WTC11 (cell line): ENCODE measurements around the gene KRTAP2-1. TPM values are rescaled to one million over a fixed set of nuclear protein-coding genes. Genes with fewer than 3 reads are reported as not detected.

Source experiments
- ATAC-seq: fragments of 200-7000 bp; cut with Tn5 transposase; 2 replicates; pipeline ENCODE4 v1.10.0; 2021; ENCODE audit warnings: mild to moderate bottlenecking, moderate library complexity
- CTCF ChIA-PET: fragments of 300-600 bp; sonication (Branson Sonifier 250); formaldehyde crosslinking; loops from one replicate; lab custom pipeline; 2021; ENCODE audit warnings: antibody characterized with exemption; lab: Charles Lee
- POLR2A ChIA-PET: fragments of 350-600 bp; sonication (Branson Sonifier 250); formaldehyde crosslinking; loops from one replicate; lab custom pipeline; 2021; ENCODE audit warnings: antibody characterized with exemption; lab: Charles Lee
- DNase-seq: peaks from one replicate; pipeline ENCODE4 v3.0.0; 2021; ENCODE audit warnings: low spot score
- H3K27ac Mint-ChIP-seq: 2 replicates; pipeline ENCODE4 v1.8.0; 2021; ENCODE audit warnings: mixed read lengths
- H3K27me3 Mint-ChIP-seq: 2 replicates; pipeline ENCODE4 v1.8.0; 2021; ENCODE audit warnings: low read depth, mild to moderate bottlenecking, moderate library complexity, mixed read lengths
- H3K36me3 Mint-ChIP-seq: 2 replicates; pipeline ENCODE4 v1.8.0; 2021; ENCODE audit warnings: mixed read lengths
- H3K4me1 Mint-ChIP-seq: 2 replicates; pipeline ENCODE4 v1.8.0; 2022; ENCODE audit warnings: mixed read lengths
- H3K4me3 Mint-ChIP-seq: 2 replicates; pipeline ENCODE4 v1.8.0; 2021; ENCODE audit warnings: mild to moderate bottlenecking, moderate library complexity, mixed read lengths
- H3K9me3 Mint-ChIP-seq: 2 replicates; pipeline ENCODE4 v1.8.0; 2021; ENCODE audit warnings: mixed read lengths
- E2F4 ChIP-seq: sonication (generic); formaldehyde crosslinking; IDR thresholded peaks from 2 replicates; pipeline ENCODE4 v1.8.1; 2022; ENCODE audit warnings: low read depth, mild to moderate bottlenecking, moderate library complexity, missing genetic modification reagents, borderline replicate concordance
- E2F5 ChIP-seq: sonication (generic); formaldehyde crosslinking; IDR thresholded peaks from 2 replicates; pipeline ENCODE4 v1.8.1; 2022; ENCODE audit warnings: mild to moderate bottlenecking, moderate library complexity, missing genetic modification reagents
- KAT7 ChIP-seq: sonication (generic); formaldehyde crosslinking; IDR thresholded peaks from 2 replicates; pipeline ENCODE4 v1.8.1; 2023; ENCODE audit warnings: missing genetic modification reagents, mild to moderate bottlenecking, borderline replicate concordance
- MAX ChIP-seq: sonication (generic); formaldehyde crosslinking; IDR thresholded peaks from 2 replicates; pipeline ENCODE4 v1.8.0; 2022; ENCODE audit warnings: mild to moderate bottlenecking, missing genetic modification reagents
- MYBL2 ChIP-seq: sonication (generic); formaldehyde crosslinking; IDR thresholded peaks from 2 replicates; pipeline ENCODE4 v1.8.1; 2023; ENCODE audit warnings: mild to moderate bottlenecking, moderate library complexity, missing genetic modification reagents
- NR3C1 ChIP-seq: sonication (generic); formaldehyde crosslinking; conservative IDR thresholded peaks from 2 replicates; pipeline ENCODE4 v1.8.1; 2023; ENCODE audit warnings: low read depth, mild to moderate bottlenecking, missing genetic modification reagents
- RORB ChIP-seq: fragments of 250-450 bp; sonication (Bioruptor Pico); IDR thresholded peaks from 2 replicates; pipeline ENCODE4 v1.9.0; 2021; ENCODE audit warnings: mild to moderate bottlenecking
- SMAD3 ChIP-seq: sonication (generic); formaldehyde crosslinking; IDR thresholded peaks from 2 replicates; pipeline ENCODE4 v1.8.0; 2022; ENCODE audit warnings: missing genetic modification reagents, mild to moderate bottlenecking, borderline replicate concordance
- TEAD4 ChIP-seq: sonication (generic); formaldehyde crosslinking; IDR thresholded peaks from 2 replicates; pipeline ENCODE4 v1.8.0; 2022; ENCODE audit warnings: mild to moderate bottlenecking, missing genetic modification reagents
- TP53 ChIP-seq: sonication (generic); formaldehyde crosslinking; IDR thresholded peaks from 2 replicates; pipeline ENCODE4 v1.8.1; 2023; ENCODE audit warnings: mild to moderate bottlenecking, missing genetic modification reagents
- ZBTB21 ChIP-seq: sonication (generic); formaldehyde crosslinking; IDR thresholded peaks from 2 replicates; pipeline ENCODE4 v1.8.1; 2023; ENCODE audit warnings: mild to moderate bottlenecking, missing genetic modification reagents, borderline replicate concordance
- ZBTB43 ChIP-seq: sonication (generic); formaldehyde crosslinking; IDR thresholded peaks from 2 replicates; pipeline ENCODE4 v1.8.1; 2023; ENCODE audit warnings: mild to moderate bottlenecking, missing genetic modification reagents
- ZNF138 ChIP-seq: sonication (generic); formaldehyde crosslinking; conservative IDR thresholded peaks from 2 replicates; pipeline ENCODE4 v1.8.1; 2022; ENCODE audit warnings: mild to moderate bottlenecking, moderate library complexity, missing genetic modification reagents
- ZNF219 ChIP-seq: sonication (generic); formaldehyde crosslinking; IDR thresholded peaks from 2 replicates; pipeline ENCODE4 v1.8.0; 2023; ENCODE audit warnings: missing genetic modification reagents, mild to moderate bottlenecking, borderline replicate concordance
- ZNF671 ChIP-seq: fragments of 250-450 bp; sonication (Bioruptor Pico); IDR thresholded peaks from 2 replicates; pipeline ENCODE4 v1.8.0; 2021; ENCODE audit warnings: mild to moderate bottlenecking
- total RNA-seq: library from RNA; stranded (reverse); gene quantifications from 3 replicates; pipeline ENCODE4 v1.2.3, GENCODE V29; 2021
- TF ChIP-seq, protein P1 (sequence below): sonication (generic); formaldehyde crosslinking; IDR thresholded peaks from 2 replicates; pipeline ENCODE4 v1.8.0; 2023; ENCODE audit warnings: mild to moderate bottlenecking, missing genetic modification reagents
- TF ChIP-seq, protein P2 (sequence below): sonication (generic); formaldehyde crosslinking; IDR thresholded peaks from 2 replicates; pipeline ENCODE4 v1.8.0; 2023; ENCODE audit warnings: missing genetic modification reagents
- TF ChIP-seq, protein P3 (sequence below): sonication (generic); formaldehyde crosslinking; IDR thresholded peaks from 2 replicates; pipeline ENCODE4 v1.8.1; 2023; ENCODE audit warnings: mild to moderate bottlenecking, moderate library complexity, missing genetic modification reagents
- TF ChIP-seq, protein P4 (sequence below): fragments of 250-450 bp; sonication (Bioruptor Pico); IDR thresholded peaks from 2 replicates; pipeline ENCODE4 v1.8.0; 2021; ENCODE audit warnings: mild to moderate bottlenecking

KRTAP2-1 gene
- total RNA-seq, 1 experiment from 2014 or later: not detected

DNA sequence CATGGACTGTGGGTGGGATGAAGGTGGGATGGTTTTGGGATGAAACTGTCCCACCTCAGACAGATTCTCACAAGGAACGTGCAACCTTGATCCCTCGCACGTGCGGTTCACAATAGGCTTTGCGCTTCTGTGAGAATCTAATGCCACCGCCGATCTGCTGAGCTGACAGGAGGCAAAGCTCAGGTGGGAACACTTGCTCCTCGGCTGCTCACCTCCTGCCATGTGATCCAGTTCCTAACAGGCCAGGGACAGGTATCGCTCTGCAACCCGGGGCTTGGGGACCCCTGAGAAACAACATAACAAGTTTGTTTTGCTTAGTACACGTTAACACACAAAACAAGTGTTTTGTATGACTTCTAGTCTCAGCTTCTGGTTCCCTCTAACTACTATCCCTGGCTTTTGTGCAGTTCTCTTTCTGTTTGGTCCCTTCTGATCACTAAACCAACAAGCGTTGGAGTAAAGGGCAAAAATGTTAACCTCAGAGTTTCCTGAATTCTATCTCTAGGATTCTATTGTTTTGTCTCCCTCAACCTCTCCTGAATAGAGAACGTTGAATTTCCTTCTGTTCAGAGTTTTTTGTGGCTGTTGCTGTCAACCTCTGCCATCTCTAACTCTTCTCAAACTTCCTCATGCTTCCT lies 30.4 kb downstream of the KRTAP2-1 start (continued):
- TF ChIP-seq, protein P1, sequence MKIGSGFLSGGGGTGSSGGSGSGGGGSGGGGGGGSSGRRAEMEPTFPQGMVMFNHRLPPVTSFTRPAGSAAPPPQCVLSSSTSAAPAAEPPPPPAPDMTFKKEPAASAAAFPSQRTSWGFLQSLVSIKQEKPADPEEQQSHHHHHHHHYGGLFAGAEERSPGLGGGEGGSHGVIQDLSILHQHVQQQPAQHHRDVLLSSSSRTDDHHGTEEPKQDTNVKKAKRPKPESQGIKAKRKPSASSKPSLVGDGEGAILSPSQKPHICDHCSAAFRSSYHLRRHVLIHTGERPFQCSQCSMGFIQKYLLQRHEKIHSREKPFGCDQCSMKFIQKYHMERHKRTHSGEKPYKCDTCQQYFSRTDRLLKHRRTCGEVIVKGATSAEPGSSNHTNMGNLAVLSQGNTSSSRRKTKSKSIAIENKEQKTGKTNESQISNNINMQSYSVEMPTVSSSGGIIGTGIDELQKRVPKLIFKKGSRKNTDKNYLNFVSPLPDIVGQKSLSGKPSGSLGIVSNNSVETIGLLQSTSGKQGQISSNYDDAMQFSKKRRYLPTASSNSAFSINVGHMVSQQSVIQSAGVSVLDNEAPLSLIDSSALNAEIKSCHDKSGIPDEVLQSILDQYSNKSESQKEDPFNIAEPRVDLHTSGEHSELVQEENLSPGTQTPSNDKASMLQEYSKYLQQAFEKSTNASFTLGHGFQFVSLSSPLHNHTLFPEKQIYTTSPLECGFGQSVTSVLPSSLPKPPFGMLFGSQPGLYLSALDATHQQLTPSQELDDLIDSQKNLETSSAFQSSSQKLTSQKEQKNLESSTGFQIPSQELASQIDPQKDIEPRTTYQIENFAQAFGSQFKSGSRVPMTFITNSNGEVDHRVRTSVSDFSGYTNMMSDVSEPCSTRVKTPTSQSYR: no peak
- TF ChIP-seq ZBTB43 (CRISPR knock-in tag): no peak

GRCh38 chr17:41015454-41015853 lies 31.7 kb downstream of the KRTAP2-1 start:
- Mint-ChIP-seq H3K27ac (no peak overlapping the region), H3K36me3 (no peaks in the 10 kb centered on the region), H3K4me1 (no peaks in the 10 kb centered on the region), H3K9me3 (no peaks in the 10 kb centered on the region), H3K4me3 (no peak overlapping the region), H3K27me3 (no peaks in the 10 kb centered on the region)
- ATAC-seq: no peak
- no peak for DNase-seq
- ChIA-PET POLR2A (no interaction called here), CTCF (no interaction called here)
- TF ChIP-seq ZNF671 (CRISPR knock-in tag): no peak
- no peak for TF ChIP-seq ZNF219 (CRISPR knock-in tag)
- TF ChIP-seq TEAD4: no peak
- TF ChIP-seq ZBTB21 (CRISPR knock-in tag): no peak
- no peak for TF ChIP-seq SMAD3 (CRISPR knock-in tag)
- TF ChIP-seq KAT7 (CRISPR knock-in tag): no peak
- TF ChIP-seq RORB (CRISPR knock-in tag): no peak
- TF ChIP-seq, protein P2, sequence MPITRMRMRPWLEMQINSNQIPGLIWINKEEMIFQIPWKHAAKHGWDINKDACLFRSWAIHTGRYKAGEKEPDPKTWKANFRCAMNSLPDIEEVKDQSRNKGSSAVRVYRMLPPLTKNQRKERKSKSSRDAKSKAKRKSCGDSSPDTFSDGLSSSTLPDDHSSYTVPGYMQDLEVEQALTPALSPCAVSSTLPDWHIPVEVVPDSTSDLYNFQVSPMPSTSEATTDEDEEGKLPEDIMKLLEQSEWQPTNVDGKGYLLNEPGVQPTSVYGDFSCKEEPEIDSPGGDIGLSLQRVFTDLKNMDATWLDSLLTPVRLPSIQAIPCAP (CRISPR knock-in tag): no peak
- no peak for TF ChIP-seq MAX (CRISPR knock-in tag)
- TF ChIP-seq E2F5 (CRISPR knock-in tag): no peak
- no peak for TF ChIP-seq E2F4 (CRISPR knock-in tag)

DNA sequence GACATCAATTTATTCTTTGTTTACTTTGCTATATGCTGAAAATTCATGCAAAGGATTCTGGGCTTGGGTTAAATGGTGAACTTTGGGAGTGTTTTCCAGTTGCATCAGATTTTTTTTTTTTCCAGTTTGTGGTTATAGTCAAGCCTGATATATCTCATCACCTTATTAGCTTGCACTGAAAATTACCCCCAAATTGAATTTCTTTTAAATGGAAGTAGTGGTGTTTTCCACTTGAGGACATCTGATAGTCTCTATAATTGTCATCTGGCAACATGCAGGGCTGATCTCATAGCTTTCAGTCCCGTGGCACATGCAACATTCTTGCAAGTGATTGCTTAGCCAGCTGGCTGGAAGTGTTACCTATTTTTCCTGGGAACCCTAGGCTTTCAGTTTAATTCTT lies 33.5 kb downstream of the KRTAP2-1 start:
- ATAC-seq (no peak), DNase-seq (no peak)
- CTCF ChIA-PET: no interaction called here
- Mint-ChIP-seq H3K27me3 (no peaks in the 10 kb centered on the region), H3K36me3 (no peaks in the 10 kb centered on the region), H3K27ac (no peak overlapping the region), H3K4me1 (peaks cover 14% of the 10 kb centered on the region), H3K9me3 (no peaks in the 10 kb centered on the region), H3K4me3 (no peak overlapping the region)
- POLR2A ChIA-PET: no interaction called here
- no peak for TF ChIP-seq ZNF138 (CRISPR knock-in tag)
- TF ChIP-seq, protein P3, sequence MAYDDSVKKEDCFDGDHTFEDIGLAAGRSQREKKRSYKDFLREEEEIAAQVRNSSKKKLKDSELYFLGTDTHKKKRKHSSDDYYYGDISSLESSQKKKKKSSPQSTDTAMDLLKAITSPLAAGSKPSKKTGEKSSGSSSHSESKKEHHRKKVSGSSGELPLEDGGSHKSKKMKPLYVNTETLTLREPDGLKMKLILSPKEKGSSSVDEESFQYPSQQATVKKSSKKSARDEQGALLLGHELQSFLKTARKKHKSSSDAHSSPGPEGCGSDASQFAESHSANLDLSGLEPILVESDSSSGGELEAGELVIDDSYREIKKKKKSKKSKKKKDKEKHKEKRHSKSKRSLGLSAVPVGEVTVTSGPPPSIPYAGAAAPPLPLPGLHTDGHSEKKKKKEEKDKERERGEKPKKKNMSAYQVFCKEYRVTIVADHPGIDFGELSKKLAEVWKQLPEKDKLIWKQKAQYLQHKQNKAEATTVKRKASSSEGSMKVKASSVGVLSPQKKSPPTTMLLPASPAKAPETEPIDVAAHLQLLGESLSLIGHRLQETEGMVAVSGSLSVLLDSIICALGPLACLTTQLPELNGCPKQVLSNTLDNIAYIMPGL (CRISPR knock-in tag): no peak
- TF ChIP-seq MAX (CRISPR knock-in tag): no peak
- TF ChIP-seq MYBL2 (CRISPR knock-in tag): no peak
- no peak for TF ChIP-seq NR3C1
- TF ChIP-seq, protein P4, sequence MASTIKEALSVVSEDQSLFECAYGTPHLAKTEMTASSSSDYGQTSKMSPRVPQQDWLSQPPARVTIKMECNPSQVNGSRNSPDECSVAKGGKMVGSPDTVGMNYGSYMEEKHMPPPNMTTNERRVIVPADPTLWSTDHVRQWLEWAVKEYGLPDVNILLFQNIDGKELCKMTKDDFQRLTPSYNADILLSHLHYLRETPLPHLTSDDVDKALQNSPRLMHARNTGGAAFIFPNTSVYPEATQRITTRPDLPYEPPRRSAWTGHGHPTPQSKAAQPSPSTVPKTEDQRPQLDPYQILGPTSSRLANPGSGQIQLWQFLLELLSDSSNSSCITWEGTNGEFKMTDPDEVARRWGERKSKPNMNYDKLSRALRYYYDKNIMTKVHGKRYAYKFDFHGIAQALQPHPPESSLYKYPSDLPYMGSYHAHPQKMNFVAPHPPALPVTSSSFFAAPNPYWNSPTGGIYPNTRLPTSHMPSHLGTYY (CRISPR knock-in tag): no peak
- TF ChIP-seq TP53: no peak
